Trophoblast cell (in vitro differentiated cells and primary cell): ENCODE results near the gene DLGAP4.
A peak's percentile ranks its signal among the peaks of the same experiment; 100 is the strongest.
"Not testable (repeated sequence)": the region's sequence is repeated elsewhere in the genome, so short reads cannot be mapped to it uniquely, and the experiment has no call there.

Experiments used
- DNase-seq, 2 donors: peaks; one replicate each; pipeline ENCODE4 v3.0.0-alpha.2; 2016
- H2AFZ ChIP-seq: 2 replicates; pipeline ENCODE4 v1.6.1; 2013; ENCODE audit warnings: low read length, moderate library complexity, mild to moderate bottlenecking; ENCODE audit not compliant: insufficient read depth, poor library complexity
- H2AK5ac ChIP-seq: 2 replicates; pipeline ENCODE4 v1.6.1; 2013; ENCODE audit warnings: mild to moderate bottlenecking, low read length
- H2BK120ac ChIP-seq: 2 replicates; pipeline ENCODE4 v1.6.1; 2013; ENCODE audit warnings: low read length, mild to moderate bottlenecking, moderate library complexity; ENCODE audit not compliant: insufficient read depth, poor library complexity
- H2BK12ac ChIP-seq: 2 replicates; pipeline ENCODE4 v1.6.1; 2013; ENCODE audit warnings: mild to moderate bottlenecking, low read length, moderate library complexity
- H2BK5ac ChIP-seq: 2 replicates; pipeline ENCODE4 v1.6.1; 2013; ENCODE audit warnings: low read length, low read depth, moderate library complexity, mild to moderate bottlenecking; ENCODE audit not compliant: poor library complexity
- H3K14ac ChIP-seq: 2 replicates; pipeline ENCODE4 v1.6.1; 2013; ENCODE audit warnings: mild to moderate bottlenecking, low read length
- H3K18ac ChIP-seq: 2 replicates; pipeline ENCODE4 v1.6.1; 2013; ENCODE audit warnings: mild to moderate bottlenecking, low read length
- H3K23ac ChIP-seq: 2 replicates; pipeline ENCODE4 v1.6.1; 2013; ENCODE audit warnings: low read length
- H3K27ac ChIP-seq: 2 replicates; pipeline ENCODE4 v1.5.1; 2013; ENCODE audit warnings: low read depth, mild to moderate bottlenecking, inconsistent platforms, low read length, moderate library complexity
- H3K27me3 ChIP-seq: 2 replicates; pipeline ENCODE4 v1.6.1; 2013; ENCODE audit warnings: inconsistent platforms, mild to moderate bottlenecking, low read length, moderate library complexity; ENCODE audit not compliant: insufficient read depth
- H3K36me3 ChIP-seq, 2 experiments: 1 replicate in 1 of 2; 2 replicates in 1 of 2; pipeline ENCODE4 v1.6.1; 2013; ENCODE audit warnings: low read length in 2 of 2, mild to moderate bottlenecking in 2 of 2, moderate library complexity in 1 of 2; ENCODE audit not compliant: insufficient read depth in 2 of 2, control insufficient read depth in 1 of 2
- H3K4ac ChIP-seq: 2 replicates; pipeline ENCODE4 v1.6.1; 2013; ENCODE audit warnings: low read depth, mild to moderate bottlenecking, low read length, moderate library complexity
- H3K4me1 ChIP-seq, 2 experiments: 1 replicate in 1 of 2; 2 replicates in 1 of 2; pipeline ENCODE4 v1.6.1; 2013; ENCODE audit warnings: low read length in 2 of 2, mild to moderate bottlenecking in 2 of 2, moderate library complexity in 1 of 2; ENCODE audit not compliant: insufficient read depth in 2 of 2, control insufficient read depth in 1 of 2
- H3K4me2 ChIP-seq: 2 replicates; pipeline ENCODE4 v1.6.1; 2013; ENCODE audit warnings: inconsistent platforms, mild to moderate bottlenecking, low read length, moderate library complexity
- H3K4me3 ChIP-seq: 2 replicates; pipeline ENCODE4 v1.5.1; 2013; ENCODE audit warnings: mild to moderate bottlenecking, low read depth, low read length, inconsistent platforms
- H3K79me1 ChIP-seq: one replicate; pipeline ENCODE4 v1.6.1; 2013; ENCODE audit warnings: low read length
- H3K79me2 ChIP-seq: 2 replicates; pipeline ENCODE4 v1.6.1; 2013; ENCODE audit warnings: low read length, mild to moderate bottlenecking; ENCODE audit not compliant: control insufficient read depth, insufficient read depth, poor library complexity
- H3K9ac ChIP-seq: 2 replicates; pipeline ENCODE4 v1.6.1; 2013; ENCODE audit warnings: mild to moderate bottlenecking, low read length
- H3K9me3 ChIP-seq: 2 replicates; pipeline ENCODE4 v1.6.1; 2013; ENCODE audit warnings: low read depth, mild to moderate bottlenecking, control low read depth, inconsistent platforms, low read length; ENCODE audit not compliant: insufficient read depth
- H4K12ac ChIP-seq: 2 replicates; pipeline ENCODE4 v1.6.1; 2013; ENCODE audit warnings: low read depth, mild to moderate bottlenecking, low read length, moderate library complexity
- H4K8ac ChIP-seq: 2 replicates; pipeline ENCODE4 v1.6.1; 2013; ENCODE audit warnings: low read depth, mild to moderate bottlenecking, low read length, moderate library complexity
- H4K91ac ChIP-seq: one replicate; pipeline ENCODE4 v1.6.1; 2013; ENCODE audit warnings: low read depth, mild to moderate bottlenecking, low read length, moderate library complexity
- WGBS: extraction: QIAGEN DNeasy Blood & Tissue Kit; methylation state at CpG from one replicate; pipeline ENCODE4 v1.1.7; 2013; ENCODE audit warnings: missing lambda C conversion rate; ENCODE audit not compliant: insufficient read length, insufficient coverage; ENCODE audit errors: extremely low coverage; 5-methylcytosine and 5-hydroxymethylcytosine counted together

Gene DLGAP4

GRCh38 chr20:36472637-36473090 is 166.5 kb downstream of the DLGAP4 start:
- Histone ChIP-seq H4K8ac (no peak overlapping the region), H2AFZ (no peak overlapping the region), H2BK5ac (no peak overlapping the region), H3K9ac (no peak overlapping the region), H3K4me2 (peak overlapping the region; percentile 11), H4K91ac (peak overlapping the region; percentile 16), H3K14ac (peak overlapping the region; percentile 19), H4K12ac (no peak overlapping the region), H2BK120ac (no peak overlapping the region), H3K4me3 (no peak overlapping the region), H2BK12ac (no peak overlapping the region), H2AK5ac (no peak overlapping the region), H3K9me3 (no peaks in the 10 kb centered on the region), H3K36me3 (peaks cover 15 to 28% of the 10 kb centered on the region in 2 experiments), H3K27ac (peak overlapping the region; percentile 72), H3K18ac (no peak overlapping the region), H3K4me1 (peaks cover 29 to 33% of the 10 kb centered on the region in 2 experiments), H3K23ac (no peak overlapping the region), H3K79me1 (peaks cover 7% of the 10 kb centered on the region), H3K79me2 (peaks cover 29% of the 10 kb centered on the region), H3K4ac (peak overlapping the region; percentile 24), H3K27me3 (no peaks in the 10 kb centered on the region)
- no CpG with 5 or more reads among the region's 6 CpGs for WGBS
- peak; percentile 81 to 88 for DNase-seq

GRCh38 chr20:36473164-36473563 is 167.0 kb downstream of the DLGAP4 start:
- Histone ChIP-seq H3K9ac (no peak overlapping the region), H4K12ac (no peak overlapping the region), H3K18ac (no peak overlapping the region), H3K27me3 (no peaks in the 10 kb centered on the region), H3K27ac (peak overlapping the region; percentile 72), H3K4me2 (peak overlapping the region; percentile 11), H2AK5ac (no peak overlapping the region), H3K4me1 (peaks cover 26 to 31% of the 10 kb centered on the region in 2 experiments), H3K79me1 (peaks cover 2% of the 10 kb centered on the region), H3K23ac (no peak overlapping the region), H2BK12ac (no peak overlapping the region), H4K91ac (no peak overlapping the region), H2AFZ (no peak overlapping the region), H3K14ac (no peak overlapping the region), H3K9me3 (peaks cover 1% of the 10 kb centered on the region), H4K8ac (no peak overlapping the region), H3K4ac (no peak overlapping the region), H2BK5ac (no peak overlapping the region), H3K79me2 (peaks cover 26% of the 10 kb centered on the region), H3K36me3 (peaks cover 13 to 30% of the 10 kb centered on the region in 2 experiments), H3K4me3 (no peak overlapping the region), H2BK120ac (no peak overlapping the region)
- WGBS = no CpG with 5 or more reads among the region's 2 CpGs
- peak; percentile 90 to 91 for DNase-seq

GRCh38 chr20:36474563-36474962 is 168.4 kb downstream of the DLGAP4 start:
- Histone ChIP-seq H2BK120ac (no peak overlapping the region), H3K36me3 (peaks cover 11 to 24% of the 10 kb centered on the region in 2 experiments), H2AFZ (no peak overlapping the region), H3K27me3 (no peaks in the 10 kb centered on the region), H3K4me1 (peaks cover 36 to 38% of the 10 kb centered on the region in 2 experiments), H3K79me1 (peaks cover 3% of the 10 kb centered on the region), H2BK5ac (no peak overlapping the region), H3K14ac (no peak overlapping the region), H4K12ac (no peak overlapping the region), H4K8ac (no peak overlapping the region), H3K27ac (no peak overlapping the region), H3K18ac (peak overlapping the region; percentile 9), H3K9ac (no peak overlapping the region), H4K91ac (no peak overlapping the region), H2BK12ac (no peak overlapping the region), H3K23ac (no peak overlapping the region), H2AK5ac (no peak overlapping the region), H3K4me2 (no peak overlapping the region), H3K4ac (peak overlapping the region; percentile 84), H3K9me3 (peaks cover 2% of the 10 kb centered on the region), H3K79me2 (peaks cover 30% of the 10 kb centered on the region), H3K4me3 (no peak overlapping the region)
- no peak for DNase-seq
- no CpG with 5 or more reads among the region's 1 CpG for WGBS

GRCh38 chr20:36475054-36475453 is 168.9 kb downstream of the DLGAP4 start:
- no CpG with 5 or more reads among the region's 8 CpGs for WGBS
- H4K12ac ChIP-seq, H3K27me3 ChIP-seq, H3K14ac ChIP-seq, H2BK5ac ChIP-seq, H3K4me2 ChIP-seq, H3K9ac ChIP-seq, H3K23ac ChIP-seq, H2AK5ac ChIP-seq, H3K9me3 ChIP-seq, H4K91ac ChIP-seq, H4K8ac ChIP-seq, H2BK120ac ChIP-seq, H3K27ac ChIP-seq, H3K79me1 ChIP-seq, H2AFZ ChIP-seq, H2BK12ac ChIP-seq, H3K4me3 ChIP-seq: not testable (repeated sequence)
- Histone ChIP-seq H3K4ac (peak overlapping the region; percentile 84), H3K79me2 (peaks cover 28% of the 10 kb centered on the region), H3K18ac (peak overlapping the region; percentile 9), H3K4me1 (peaks cover 36 to 38% of the 10 kb centered on the region in 2 experiments), H3K36me3 (peaks cover 11 to 26% of the 10 kb centered on the region in 2 experiments)
- peak in 1 of 2 donors; percentile 44 for DNase-seq
